Adrenal gland (tissue), 12 donors: ENCODE data around the gene NCAPG. TPM values are rescaled to one million over a fixed set of nuclear protein-coding genes. Genes with fewer than 3 reads are reported as not detected.

Source experiments
- DNase-seq, 7 donors: peaks; one replicate each; pipeline ENCODE4 v3.0.0-alpha.2; 2019 to 2020
- H3K27ac ChIP-seq, 5 donors: fragments of 200-600 bp; sonication (generic) in 4 of 5; 1 replicate in 3 of 5; 2 replicates in 2 of 5; pipeline versions ENCODE4 v1.5.1 to v1.8.0; 2016 to 2020; ENCODE audit warnings: mild to moderate bottlenecking in 1 of 5
- H3K27me3 ChIP-seq: fragments of 200-600 bp; 2 replicates; pipeline ENCODE4 v1.8.0; 2021
- H3K36me3 ChIP-seq, 2 donors: fragments of 200-600 bp; replicated peaks in 1 of 2; 1 replicate in 1 of 2; 2 replicates in 1 of 2; pipeline versions ENCODE4 v1.5.1 to v1.8.0; 2018 to 2022
- H3K4me1 ChIP-seq, 2 donors: fragments of 200-600 bp; replicated peaks in 1 of 2; 1 replicate in 1 of 2; 2 replicates in 1 of 2; pipeline versions ENCODE4 v1.5.1 to v1.8.0; 2018 to 2021
- H3K4me3 ChIP-seq, 4 donors: fragments of 200-600 bp; sonication (generic) in 3 of 4; one replicate each; pipeline ENCODE4 v1.5.1; 2016 to 2018
- H3K9me3 ChIP-seq, 3 donors: fragments of 200-600 bp; sonication (generic) in 1 of 3; replicated peaks in 1 of 3; 1 replicate in 2 of 3; 2 replicates in 1 of 3; pipeline versions ENCODE4 v1.5.1 to v1.8.0; 2016 to 2021
- POLR2A ChIP-seq, 2 donors: fragments of 450-650 bp; IDR thresholded peaks; one replicate each; pipeline ENCODE4 v1.6.1; 2017; ENCODE audit warnings: antibody characterized with exemption in 2 of 2, mild to moderate bottlenecking in 2 of 2, moderate library complexity in 1 of 2
- WGBS, 4 donors: extraction: QIAGEN DNeasy Blood & Tissue Kit in 2 of 4; methylation state at CpG; one replicate each; pipeline versions ENCODE4 v1.1.5 to v1.1.7; 2013 to 2017; 5-methylcytosine and 5-hydroxymethylcytosine counted together
- intact Hi-C, 2 donors: fragments of 100-400 bp; cut with DNase I; formaldehyde crosslinking; loops; one replicate each; pipeline versions ENCODE4 v1.14.1 to v1.15.0; 2022 to 2023
- polyA plus RNA-seq, 3 donors: library from polyadenylated mRNA; stranded (reverse); fragments of 200-250 nt in 2 of 3; fragments of 350-450 nt in 1 of 3; fragmentation: Illumina TruSeq in 1 of 3; extraction: RNeasy Lipid Tissue Mini Kit (QIAGEN cat#74804) in 1 of 3; gene quantifications; one replicate each; pipeline ENCODE4 v1.2.3, GENCODE V29; 2013 to 2014
- total RNA-seq, 9 donors: library from RNA; depleted of rRNA in 4 of 9; stranded (reverse); fragments of >200 nt in 4 of 9; fragments of 120-200 nt in 1 of 9; fragmentation: NEBNext Ultra II Directional in 1 of 9; extraction: Animal tissue kit (Norgen Biotek cat#: 25700) in 1 of 9; gene quantifications; one replicate each; pipeline versions ENCODE4 v1.1.0 to v1.2.4, GENCODE V29; 2013 to 2023
- TF ChIP-seq, protein P1 (sequence below), 6 experiments: fragments of 450-650 bp in 4 of 6; fragments of 200-600 bp in 2 of 6; sonication (generic) in 1 of 6; IDR thresholded peaks; 1 replicate in 5 of 6; 2 replicates in 1 of 6; pipeline versions ENCODE4 v1.5.1 to v1.8.0; 2016 to 2021; ENCODE audit warnings: antibody characterized with exemption in 6 of 6, mild to moderate bottlenecking in 2 of 6, moderate library complexity in 1 of 6
- donor health status: healthy with polysubstance abuse.
- donor health status: Bipolar disorder and iron deficiency.
- donor health status: DM: yes; HTN: yes; CAD: no.
- donor health status: DM: no; HTN: no; CAD: no.
- donor health status: DM: no; HTN: no; CAD: no.
- donor health status: DM: yes; HTN: yes; CAD: no.

Gene NCAPG
- total and polyA plus RNA-seq, 12 donors = 0.17 to 16.1 (median 0.74) TPM

DNA sequence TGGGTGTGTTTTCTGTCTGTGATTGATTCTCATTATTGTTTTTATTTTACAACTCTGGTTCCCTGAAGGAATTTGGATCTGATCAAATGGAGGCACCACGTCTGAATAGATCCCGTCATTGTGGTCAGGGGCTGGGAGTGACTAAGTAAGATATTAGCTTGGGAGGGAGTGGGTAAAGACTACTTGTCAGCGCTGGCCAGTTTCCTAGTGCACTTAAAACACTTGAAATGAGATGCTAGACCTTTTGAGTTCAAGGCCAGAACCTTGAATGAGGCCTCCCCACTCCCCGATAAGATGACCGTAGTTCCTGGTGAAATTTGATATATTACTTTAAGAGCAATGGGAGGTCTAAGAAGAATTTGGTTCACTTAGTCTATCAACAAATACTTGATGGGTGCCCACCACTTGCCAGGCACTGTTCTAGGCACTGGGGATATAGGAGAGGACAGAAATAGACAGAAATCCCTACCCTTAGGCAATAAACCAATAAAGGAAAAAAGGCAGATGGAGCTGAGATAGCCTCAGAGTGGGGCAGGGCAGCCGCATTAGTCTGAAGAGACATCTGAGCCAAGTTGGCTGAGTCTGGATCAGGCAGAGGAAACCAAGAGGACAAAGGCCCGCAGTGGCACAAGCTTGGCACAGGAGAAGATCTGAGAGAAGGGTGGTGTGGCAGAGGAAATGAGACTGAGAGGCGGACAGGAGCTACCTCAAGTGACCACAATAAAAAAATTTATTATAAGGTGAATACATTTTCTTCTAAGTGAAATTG lies 41.2 kb upstream of the NCAPG start:
- Histone ChIP-seq H3K4me3 (no peak overlapping the region), H3K36me3 (no peaks in the 10 kb centered on the region), H3K9me3 (no peaks in the 10 kb centered on the region), H3K27ac (no peak overlapping the region), H3K27me3 (no peaks in the 10 kb centered on the region), H3K4me1 (no peaks in the 10 kb centered on the region)
- no peak for DNase-seq
- TF ChIP-seq, protein P1, sequence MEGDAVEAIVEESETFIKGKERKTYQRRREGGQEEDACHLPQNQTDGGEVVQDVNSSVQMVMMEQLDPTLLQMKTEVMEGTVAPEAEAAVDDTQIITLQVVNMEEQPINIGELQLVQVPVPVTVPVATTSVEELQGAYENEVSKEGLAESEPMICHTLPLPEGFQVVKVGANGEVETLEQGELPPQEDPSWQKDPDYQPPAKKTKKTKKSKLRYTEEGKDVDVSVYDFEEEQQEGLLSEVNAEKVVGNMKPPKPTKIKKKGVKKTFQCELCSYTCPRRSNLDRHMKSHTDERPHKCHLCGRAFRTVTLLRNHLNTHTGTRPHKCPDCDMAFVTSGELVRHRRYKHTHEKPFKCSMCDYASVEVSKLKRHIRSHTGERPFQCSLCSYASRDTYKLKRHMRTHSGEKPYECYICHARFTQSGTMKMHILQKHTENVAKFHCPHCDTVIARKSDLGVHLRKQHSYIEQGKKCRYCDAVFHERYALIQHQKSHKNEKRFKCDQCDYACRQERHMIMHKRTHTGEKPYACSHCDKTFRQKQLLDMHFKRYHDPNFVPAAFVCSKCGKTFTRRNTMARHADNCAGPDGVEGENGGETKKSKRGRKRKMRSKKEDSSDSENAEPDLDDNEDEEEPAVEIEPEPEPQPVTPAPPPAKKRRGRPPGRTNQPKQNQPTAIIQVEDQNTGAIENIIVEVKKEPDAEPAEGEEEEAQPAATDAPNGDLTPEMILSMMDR (IDR thresholded peaks at IDR 0.05) = no peak
- no peak for TF ChIP-seq POLR2A (IDR thresholded peaks at IDR 0.05)
- intact Hi-C loops = no loop called here
- 53 to 66% (median 61%) methylated on average over 8 of the region's 8 CpGs for WGBS, 4 donors

DNA sequence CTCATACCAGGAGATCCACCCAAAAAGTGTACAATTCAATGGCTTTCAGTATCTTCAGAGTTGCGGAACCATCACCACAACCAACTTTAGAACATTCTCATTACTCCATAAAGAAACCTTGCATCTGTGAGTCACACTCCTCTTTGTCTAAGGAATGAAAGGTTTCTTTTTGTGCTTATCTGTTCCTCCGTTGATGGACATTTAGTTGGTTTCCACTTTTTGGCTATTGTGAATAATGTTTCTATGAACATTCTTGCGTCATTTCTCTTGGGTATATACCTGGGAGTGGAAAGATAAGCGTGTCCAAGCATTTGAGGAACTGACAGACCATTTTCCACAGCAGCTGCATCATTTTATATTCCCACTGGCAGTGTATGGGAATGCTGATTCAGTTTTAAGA lies 39.9 kb upstream of the NCAPG start:
- Histone ChIP-seq H3K4me1 (no peaks in the 10 kb centered on the region), H3K9me3 (no peaks in the 10 kb centered on the region), H3K36me3 (no peaks in the 10 kb centered on the region), H3K27ac (no peak overlapping the region), H3K4me3 (no peak overlapping the region), H3K27me3 (no peaks in the 10 kb centered on the region)
- DNase-seq = no peak
- 75 to 86% (median 83%) methylated on average over 4 of the region's 4 CpGs for whole genome bisulfite sequencing, 4 donors
- TF ChIP-seq POLR2A (IDR thresholded peaks at IDR 0.05) = no peak
- TF ChIP-seq, protein P1 (IDR thresholded peaks at IDR 0.05) = no peak
- intact Hi-C loops = no loop called here

GRCh38 chr4:17771284-17771908 lies 39.4 kb upstream of the NCAPG start:
- no peak for DNase-seq
- Histone ChIP-seq H3K36me3 (no peaks in the 10 kb centered on the region), H3K27me3 (no peaks in the 10 kb centered on the region), H3K27ac (no peak overlapping the region), H3K4me3 (no peak overlapping the region), H3K9me3 (no peaks in the 10 kb centered on the region), H3K4me1 (no peaks in the 10 kb centered on the region)
- 54 to 66% (median 60%) methylated on average over 7 to 8 of the region's 8 CpGs for WGBS, 4 donors
- TF ChIP-seq, protein P1 (IDR thresholded peaks at IDR 0.05) = no peak
- TF ChIP-seq POLR2A (IDR thresholded peaks at IDR 0.05) = no peak
- intact Hi-C loops = no loop called here

- Histone ChIP-seq H3K4me1 (no peaks in the 10 kb centered on the region), H3K4me3 (no peak overlapping the region), H3K9me3 (no peaks in the 10 kb centered on the region), H3K36me3 (no peaks in the 10 kb centered on the region), H3K27ac (no peak overlapping the region), H3K27me3 (no peaks in the 10 kb centered on the region)
- DNase-seq = no peak
- intact Hi-C loops = no loop called here
- TF ChIP-seq, protein P1 (IDR thresholded peaks at IDR 0.05) = no peak
- TF ChIP-seq POLR2A (IDR thresholded peaks at IDR 0.05) = no peak
- 70 to 90% (median 82%) methylated on average over 10 of the region's 10 CpGs for WGBS, 4 donors
Measured at GRCh38 chr4:17773135-17773698, 37.6 kb upstream of the NCAPG start.
